HUES6 (cell line): ENCODE results near the gene AGBL1.

Source experiments
- H3K27ac ChIP-seq: 2 replicates; pipeline ENCODE4 v1.7.0; 2013; ENCODE audit warnings: low read depth, mild to moderate bottlenecking, low read length, inconsistent platforms
- H3K27me3 ChIP-seq: 2 replicates; pipeline ENCODE4 v1.6.1; 2013; ENCODE audit warnings: low read length; ENCODE audit not compliant: control insufficient read depth, insufficient read depth
- H3K36me3 ChIP-seq: 2 replicates; pipeline ENCODE4 v1.6.1; 2013; ENCODE audit warnings: low read length; ENCODE audit not compliant: control insufficient read depth, insufficient read depth
- H3K4me1 ChIP-seq: 2 replicates; pipeline ENCODE4 v1.6.1; 2013; ENCODE audit warnings: low read length; ENCODE audit not compliant: control insufficient read depth, insufficient read depth
- H3K4me3 ChIP-seq: 2 replicates; pipeline ENCODE4 v1.5.1; 2013; ENCODE audit warnings: low read depth, low read length
- H3K9ac ChIP-seq: one replicate; pipeline ENCODE4 v1.6.1; 2013; ENCODE audit warnings: mild to moderate bottlenecking, low read length
- H3K9me3 ChIP-seq: 2 replicates; pipeline ENCODE4 v1.6.1; 2013; ENCODE audit warnings: low read depth, low read length; ENCODE audit not compliant: control insufficient read depth, insufficient read depth

AGBL1 gene

GRCh38 chr15:86275361-86275760, 195.7 kb downstream of the AGBL1 start:
- no peak overlapping the region for H3K4me3 ChIP-seq
- no peak overlapping the region for H3K27ac ChIP-seq
- no peak overlapping the region for H3K9ac ChIP-seq
- 0 out of 2 replicates have a peak, but pooled peaks cover 3% of the 10 kb centered on the region for H3K9me3 ChIP-seq
- 0 out of 2 replicates have a peak, but pooled peaks cover 4% of the 10 kb centered on the region for H3K4me1 ChIP-seq
- no peaks in the 10 kb centered on the region for H3K36me3 ChIP-seq
- H3K27me3 ChIP-seq = no peaks in the 10 kb centered on the region

DNA sequence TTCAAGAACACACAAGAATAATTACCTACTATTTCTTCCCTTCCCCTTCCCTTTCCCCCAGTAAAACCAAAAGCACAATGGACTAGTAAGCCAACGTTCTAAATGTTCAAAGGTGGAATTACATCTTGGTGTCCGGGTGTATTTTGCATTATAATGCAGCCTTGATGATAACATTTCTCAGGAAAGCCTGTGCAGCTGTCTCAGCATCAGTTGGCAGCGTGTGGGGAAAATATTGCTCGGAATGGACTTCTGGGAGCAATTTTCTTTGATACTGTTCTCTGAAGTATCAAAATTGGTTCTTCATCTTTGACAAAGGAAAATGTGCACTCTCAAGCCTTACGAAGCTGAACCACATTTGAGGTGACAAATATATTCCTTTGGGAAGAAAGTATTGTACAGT, 198.9 kb downstream of the AGBL1 start:
- H3K4me3 ChIP-seq = no peak overlapping the region
- H3K9me3 ChIP-seq = no peaks in the 10 kb centered on the region
- H3K27me3 ChIP-seq = no peaks in the 10 kb centered on the region
- no peaks in the 10 kb centered on the region for H3K36me3 ChIP-seq
- H3K9ac ChIP-seq = no peak overlapping the region
- no peak overlapping the region for H3K27ac ChIP-seq
- H3K4me1 ChIP-seq = no peaks in the 10 kb centered on the region

DNA sequence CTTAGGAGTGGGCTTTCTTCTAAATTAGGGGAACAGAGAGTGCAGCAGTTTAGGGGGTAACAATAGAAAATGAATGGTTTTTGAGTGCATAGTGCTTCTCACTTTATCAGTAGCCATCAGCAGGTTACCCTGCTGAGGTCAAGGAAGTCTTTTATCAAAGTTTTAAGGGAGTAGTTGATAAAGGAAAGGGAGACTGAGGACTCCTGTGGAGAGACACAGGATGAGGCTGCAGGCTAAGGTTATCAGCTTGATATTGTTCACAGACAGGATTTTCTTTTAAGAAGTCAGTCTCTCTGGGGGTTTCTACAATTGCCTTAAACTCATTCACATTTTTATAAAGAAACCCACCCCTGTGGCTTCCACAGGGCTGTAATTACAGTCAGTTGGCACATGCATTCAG, 205.0 kb downstream of the AGBL1 start:
- no peaks in the 10 kb centered on the region for H3K27me3 ChIP-seq
- H3K9ac ChIP-seq = no peak overlapping the region
- H3K9me3 ChIP-seq = no peaks in the 10 kb centered on the region
- H3K4me1 ChIP-seq = no peaks in the 10 kb centered on the region
- H3K4me3 ChIP-seq = no peak overlapping the region
- no peaks in the 10 kb centered on the region for H3K36me3 ChIP-seq
- H3K27ac ChIP-seq = no peak overlapping the region

DNA sequence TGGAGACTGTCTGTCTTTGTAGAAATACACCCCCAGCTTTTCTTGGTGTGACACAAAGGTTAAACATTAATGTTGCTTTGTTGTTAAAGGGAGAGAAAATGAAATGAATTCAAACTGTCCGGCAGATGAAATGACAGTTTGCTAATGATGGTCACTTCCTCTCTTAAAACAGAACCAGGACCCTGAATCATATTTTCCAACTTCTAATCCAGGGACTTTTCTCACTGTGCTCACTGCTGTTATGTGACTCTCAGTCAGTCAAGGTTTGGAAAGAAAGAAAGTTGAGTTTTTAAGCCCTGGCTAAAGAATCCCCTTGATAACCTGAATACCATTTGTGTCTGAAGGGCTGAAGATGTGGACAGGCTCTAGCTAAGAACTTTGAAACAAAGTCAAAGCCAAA, 215.8 kb downstream of the AGBL1 start:
- peaks cover 26% of the 10 kb centered on the region for H3K4me1 ChIP-seq
- H3K9me3 ChIP-seq = no peaks in the 10 kb centered on the region
- no peaks in the 10 kb centered on the region; the same call in 1 of the 2 replicates for H3K27me3 ChIP-seq
- no peaks in the 10 kb centered on the region for H3K36me3 ChIP-seq
- H3K4me3 ChIP-seq = no peak overlapping the region
- no peak overlapping the region for H3K9ac ChIP-seq
- no peak overlapping the region for H3K27ac ChIP-seq

GRCh38 chr15:86296769-86297168, 217.1 kb downstream of the AGBL1 start:
- Histone ChIP-seq H3K4me1 (peaks cover 37% of the 10 kb centered on the region), H3K27ac (no peak overlapping the region), H3K9me3 (no peaks in the 10 kb centered on the region), H3K4me3 (no peak overlapping the region), H3K9ac (no peak overlapping the region), H3K27me3 (no peaks in the 10 kb centered on the region; the same call in 1 of the 2 replicates), H3K36me3 (no peaks in the 10 kb centered on the region)

DNA sequence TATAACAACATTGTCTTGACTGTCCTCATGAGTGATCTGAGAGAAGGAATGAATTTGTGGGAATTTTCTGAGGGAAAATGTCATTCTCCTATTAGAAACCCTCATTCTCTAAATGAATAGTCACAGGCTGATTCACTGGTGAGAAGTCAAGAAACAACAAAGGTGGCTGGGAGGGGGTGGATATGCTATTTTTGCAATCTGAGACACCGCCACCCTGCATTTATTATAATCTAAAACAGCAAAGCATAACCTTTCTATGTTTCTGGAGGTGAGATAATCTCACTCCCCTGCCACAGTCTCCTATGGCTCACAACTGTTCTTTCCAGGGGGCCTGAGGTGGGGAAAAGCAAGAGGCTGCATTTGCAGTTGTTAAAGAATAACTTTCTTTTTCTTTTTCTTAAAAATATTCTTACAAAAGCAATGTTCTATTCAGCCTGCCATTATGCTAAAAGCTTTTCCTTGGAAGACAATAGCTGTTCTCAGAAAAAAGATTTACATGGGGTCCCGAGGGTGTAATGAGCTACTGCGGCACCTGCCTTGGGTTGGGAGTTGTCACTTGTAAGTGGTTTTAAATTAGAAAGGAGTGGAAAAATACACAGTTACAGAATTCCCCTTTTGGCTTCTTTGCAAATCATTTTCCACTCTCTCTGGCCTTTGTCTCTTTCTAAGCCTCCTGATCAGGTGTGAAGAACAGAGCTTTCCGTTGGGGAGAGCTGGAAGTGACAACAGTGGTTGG, 220.9 kb downstream of the AGBL1 start:
- no peaks in the 10 kb centered on the region for H3K9me3 ChIP-seq
- H3K4me3 ChIP-seq = no peak overlapping the region
- H3K27me3 ChIP-seq = no peaks in the 10 kb centered on the region; the same call in 1 of the 2 replicates
- peaks cover 47% of the 10 kb centered on the region for H3K4me1 ChIP-seq
- no peak overlapping the region for H3K27ac ChIP-seq
- no peak overlapping the region for H3K9ac ChIP-seq
- no peaks in the 10 kb centered on the region for H3K36me3 ChIP-seq

- H3K27me3 ChIP-seq = no peaks in the 10 kb centered on the region
- no peaks in the 10 kb centered on the region for H3K36me3 ChIP-seq
- no peak overlapping the region for H3K4me3 ChIP-seq
- H3K4me1 ChIP-seq = peaks cover 3% of the 10 kb centered on the region; the same call in 1 of the 2 replicates
- H3K27ac ChIP-seq = no peak overlapping the region
- no peak overlapping the region for H3K9ac ChIP-seq
- no peaks in the 10 kb centered on the region for H3K9me3 ChIP-seq
Observed at GRCh38 chr15:86311568-86312280, 232.1 kb downstream of the AGBL1 start.

GRCh38 chr15:86312486-86312885, 232.8 kb downstream of the AGBL1 start:
- no peak overlapping the region for H3K9ac ChIP-seq
- no peak overlapping the region for H3K4me3 ChIP-seq
- H3K36me3 ChIP-seq = no peaks in the 10 kb centered on the region
- no peak overlapping the region for H3K27ac ChIP-seq
- no peaks in the 10 kb centered on the region for H3K9me3 ChIP-seq
- H3K27me3 ChIP-seq = no peaks in the 10 kb centered on the region
- peaks cover 8% of the 10 kb centered on the region; the same call in 1 of the 2 replicates for H3K4me1 ChIP-seq

DNA sequence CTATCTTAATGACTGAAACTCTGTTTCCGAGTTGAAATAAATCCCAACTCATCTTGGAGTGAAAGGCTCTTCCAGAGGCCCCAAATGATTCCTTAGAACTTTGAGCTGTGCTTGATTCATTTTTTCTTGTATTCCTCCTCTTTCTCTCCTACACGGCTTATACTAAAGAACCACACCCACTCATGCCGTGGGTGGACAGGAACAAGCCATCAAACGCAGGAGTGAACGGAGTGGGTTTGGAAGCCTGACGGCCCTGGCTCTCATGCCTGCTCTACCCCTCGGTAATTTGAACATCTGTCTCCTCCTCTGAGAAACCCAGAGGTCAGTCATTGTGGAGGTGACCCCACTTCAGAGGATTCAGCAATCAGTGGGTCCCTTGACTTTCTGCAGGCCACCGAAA, 236.5 kb downstream of the AGBL1 start:
- Histone ChIP-seq H3K27me3 (no peaks in the 10 kb centered on the region), H3K36me3 (no peaks in the 10 kb centered on the region), H3K4me3 (no peak overlapping the region), H3K27ac (no peak overlapping the region), H3K4me1 (peaks cover 8% of the 10 kb centered on the region; the same call in 1 of the 2 replicates), H3K9me3 (no peaks in the 10 kb centered on the region), H3K9ac (no peak overlapping the region)

- no peaks in the 10 kb centered on the region for H3K27me3 ChIP-seq
- no peak overlapping the region for H3K4me3 ChIP-seq
Observed at GRCh38 chr15:86316726-86317383, 237.2 kb downstream of the AGBL1 start.

DNA sequence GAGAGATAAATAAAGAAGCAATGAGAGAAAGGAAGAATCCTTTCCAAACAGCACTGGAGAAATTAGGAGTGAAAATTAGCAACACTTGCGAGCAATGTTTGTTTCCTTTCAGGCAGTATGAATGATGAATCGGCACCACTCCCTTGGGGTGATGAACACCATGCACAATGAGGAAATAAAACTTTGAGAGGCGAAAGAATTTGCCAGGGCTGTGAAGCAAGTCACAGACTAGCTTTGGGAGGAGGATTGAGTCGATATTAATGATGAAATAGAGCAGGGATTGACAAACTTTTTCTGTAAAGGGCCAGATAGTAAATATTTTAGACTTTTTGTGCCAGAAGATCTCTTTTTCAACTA, 237.7 kb downstream of the AGBL1 start:
- Histone ChIP-seq H3K27ac (no peak overlapping the region), H3K36me3 (no peaks in the 10 kb centered on the region), H3K9me3 (no peaks in the 10 kb centered on the region), H3K4me1 (peaks cover 8% of the 10 kb centered on the region; the same call in 1 of the 2 replicates), H3K27me3 (no peaks in the 10 kb centered on the region), H3K4me3 (no peak overlapping the region), H3K9ac (no peak overlapping the region)

More at GRCh38 chr15:86316726-86317383, 237.2 kb downstream of the AGBL1 start:
- Histone ChIP-seq H3K4me1 (peaks cover 8% of the 10 kb centered on the region; the same call in 1 of the 2 replicates), H3K27ac (no peak overlapping the region), H3K9ac (no peak overlapping the region), H3K9me3 (no peaks in the 10 kb centered on the region), H3K36me3 (no peaks in the 10 kb centered on the region)
